ENCODE measurements around the gene ABL2.

DNA sequence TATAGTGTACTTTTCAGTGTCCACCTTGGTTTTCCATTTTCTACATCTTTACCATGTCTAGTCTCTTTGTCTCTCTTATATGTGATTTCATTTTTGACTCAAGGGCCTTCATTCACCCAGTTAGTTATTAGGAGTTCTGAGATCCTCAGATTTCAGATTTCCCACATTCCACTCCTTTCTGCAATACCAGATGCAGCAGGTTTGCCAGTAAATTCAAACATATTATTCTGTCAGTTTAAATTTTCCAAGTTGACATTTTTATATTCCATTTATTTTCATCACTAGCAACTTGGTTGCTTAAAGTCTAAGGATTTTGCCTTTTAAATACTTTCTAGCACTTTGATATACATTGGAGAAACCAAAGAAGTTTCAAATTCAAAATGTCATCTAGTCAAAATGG is 42.4 kb downstream of the ABL2 start:
- TF ChIP-seq YY1 (IDR thresholded peaks at IDR 0.05; ENCODE audit: insufficient read depth, insufficient read length) (no peak), ZNF274 (IDR thresholded peaks at IDR 0.05; ENCODE audit: low read depth, low read length) (no peak)
